Nephron progenitor cell (in vitro differentiated cells): Measurements from ENCODE around the gene PRSS23.
A peak's percentile ranks its signal among the peaks of the same experiment; 100 is the strongest.

ENCODE experiments used
- DNase-seq: peaks from one replicate; pipeline ENCODE4 v3.0.0; 2021
- H3K27ac Mint-ChIP-seq: 2 replicates; pipeline ENCODE4 v1.8.0; 2021; ENCODE audit warnings: mild to moderate bottlenecking, moderate library complexity, mixed read lengths
- H3K27me3 Mint-ChIP-seq: 2 replicates; pipeline ENCODE4 v1.8.0; 2021; ENCODE audit warnings: mild to moderate bottlenecking, low read depth, mixed read lengths; ENCODE audit not compliant: poor library complexity
- H3K36me3 Mint-ChIP-seq: 2 replicates; pipeline ENCODE4 v1.8.0; 2021; ENCODE audit warnings: low read depth, mixed read lengths
- H3K4me1 Mint-ChIP-seq: 2 replicates; pipeline ENCODE4 v1.8.0; 2021; ENCODE audit warnings: mixed read lengths
- H3K4me3 Mint-ChIP-seq: 2 replicates; pipeline ENCODE4 v1.8.0; 2021; ENCODE audit warnings: mild to moderate bottlenecking, moderate library complexity, mixed read lengths
- H3K9me3 Mint-ChIP-seq: 2 replicates; pipeline ENCODE4 v1.8.0; 2021; ENCODE audit warnings: mild to moderate bottlenecking, moderate library complexity, mixed read lengths
- CTCF ChIP-seq: fragments of 200-600 bp; sonication (generic); IDR thresholded peaks from 2 replicates; pipeline ENCODE4 v1.5.0; 2021; ENCODE audit warnings: antibody characterized with exemption

PRSS23 gene

GRCh38 chr11:86792150-86792549 lies 8.2 kb upstream of the PRSS23 start:
- no peaks in the 10 kb centered on the region for H3K9me3 Mint-ChIP-seq
- H3K27me3 Mint-ChIP-seq, result no peaks in the 10 kb centered on the region
- peaks cover 46% of the 10 kb centered on the region for H3K4me1 Mint-ChIP-seq
- no peak for TF ChIP-seq CTCF
- no peak overlapping the region for H3K4me3 Mint-ChIP-seq
- no peak for DNase-seq
- peak overlapping the region; percentile 50 for H3K27ac Mint-ChIP-seq
- H3K36me3 Mint-ChIP-seq, result no peaks in the 10 kb centered on the region

GRCh38 chr11:86793307-86793706 lies 7.0 kb upstream of the PRSS23 start:
- Mint-ChIP-seq H3K4me3 (no peak overlapping the region), H3K27me3 (no peaks in the 10 kb centered on the region), H3K36me3 (no peaks in the 10 kb centered on the region), H3K4me1 (peaks cover 51% of the 10 kb centered on the region), H3K9me3 (no peaks in the 10 kb centered on the region), H3K27ac (peak overlapping the region; percentile 38)
- no peak for TF ChIP-seq CTCF
- no peak for DNase-seq

GRCh38 chr11:86795511-86795910 lies 4.8 kb upstream of the PRSS23 start:
- no peak overlapping the region for H3K27ac Mint-ChIP-seq

DNA sequence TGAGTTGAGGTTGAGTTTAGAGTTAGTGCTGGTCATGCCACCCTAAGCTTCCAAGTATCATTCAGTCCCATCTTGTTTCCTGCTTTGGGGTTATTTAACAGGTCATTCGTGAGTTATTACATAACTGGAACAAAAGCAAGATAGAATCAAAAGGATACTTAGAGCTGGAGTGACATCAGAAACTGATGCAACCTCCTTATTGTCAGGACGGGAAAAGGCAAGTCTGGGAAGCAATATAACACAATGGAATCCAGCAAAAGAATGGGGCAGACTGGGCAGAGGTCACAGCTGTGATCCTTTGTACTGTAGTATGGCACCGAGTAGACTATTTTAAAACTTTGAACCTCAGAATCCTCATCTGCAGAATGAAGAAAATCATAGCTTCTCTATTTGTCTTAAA lies 4.4 kb upstream of the PRSS23 start:
- no peaks in the 10 kb centered on the region for H3K36me3 Mint-ChIP-seq

More at GRCh38 chr11:86795511-86795910, 4.8 kb upstream of the PRSS23 start:
- no peak for DNase-seq
- no peak for TF ChIP-seq CTCF
- no peaks in the 10 kb centered on the region for H3K36me3 Mint-ChIP-seq
- H3K4me3 Mint-ChIP-seq, result no peak overlapping the region
- H3K27me3 Mint-ChIP-seq, result no peaks in the 10 kb centered on the region
- H3K9me3 Mint-ChIP-seq, result no peaks in the 10 kb centered on the region
- H3K4me1 Mint-ChIP-seq, result peaks cover 52% of the 10 kb centered on the region

DNA sequence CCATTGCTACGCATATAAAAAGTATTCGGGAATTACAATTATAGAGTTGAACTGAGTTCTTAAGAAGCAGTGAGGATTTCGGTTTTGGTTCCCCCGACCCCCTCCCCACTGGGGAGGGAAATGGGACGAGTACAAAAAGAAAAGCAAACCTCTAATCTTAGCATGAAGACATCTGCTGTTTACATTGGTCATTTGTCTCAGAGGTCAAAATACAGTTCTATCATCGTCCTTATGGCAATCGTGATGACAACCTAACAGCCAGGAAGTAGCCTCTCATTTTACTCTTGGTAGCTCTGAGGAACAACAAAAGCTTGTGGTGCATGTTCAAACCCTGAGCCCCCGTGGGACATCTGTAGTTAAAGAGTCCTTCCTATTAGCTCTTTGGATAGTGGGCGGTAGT lies 3.2 kb upstream of the PRSS23 start:
- no peak for TF ChIP-seq CTCF
- no peak overlapping the region for H3K4me3 Mint-ChIP-seq
- H3K9me3 Mint-ChIP-seq, result no peaks in the 10 kb centered on the region
- no peak overlapping the region for H3K27ac Mint-ChIP-seq
- H3K36me3 Mint-ChIP-seq, result no peaks in the 10 kb centered on the region
- peaks cover 5% of the 10 kb centered on the region for H3K27me3 Mint-ChIP-seq
- no peak for DNase-seq
- peaks cover 50% of the 10 kb centered on the region for H3K4me1 Mint-ChIP-seq

More for the DNA sequence above, 4.4 kb upstream of the PRSS23 start:
- Mint-ChIP-seq H3K4me1 (peaks cover 50% of the 10 kb centered on the region), H3K9me3 (no peaks in the 10 kb centered on the region), H3K4me3 (no peak overlapping the region), H3K27me3 (peaks cover 3% of the 10 kb centered on the region), H3K27ac (no peak overlapping the region)
- no peak for TF ChIP-seq CTCF
- no peak for DNase-seq

DNA sequence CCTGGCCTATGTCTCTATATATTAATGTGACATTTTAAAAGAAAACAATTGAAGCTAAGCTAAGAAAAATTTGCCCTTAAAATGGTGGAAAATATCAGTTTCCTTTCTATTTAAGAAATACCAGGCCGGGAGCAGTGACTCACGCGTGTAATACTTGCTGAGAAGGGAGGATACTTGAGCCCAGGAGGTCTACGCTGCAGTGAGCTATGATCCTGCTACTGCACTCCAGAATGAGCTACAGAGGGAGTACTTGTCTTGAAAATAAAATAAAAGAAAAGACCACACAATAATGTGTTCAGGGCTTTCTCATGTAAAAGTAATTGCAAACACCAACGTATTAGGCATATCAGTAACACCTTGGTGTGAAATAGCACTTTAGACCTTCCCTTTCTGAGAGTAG lies 1.4 kb upstream of the PRSS23 start:
- TF ChIP-seq CTCF, result no peak
- no peak for DNase-seq
- no peaks in the 10 kb centered on the region for H3K36me3 Mint-ChIP-seq
- peaks cover 5% of the 10 kb centered on the region for H3K27me3 Mint-ChIP-seq
- peak overlapping the region; percentile 84 for H3K4me3 Mint-ChIP-seq
- no peaks in the 10 kb centered on the region for H3K9me3 Mint-ChIP-seq
- H3K27ac Mint-ChIP-seq, result no peak overlapping the region
- peaks cover 55% of the 10 kb centered on the region for H3K4me1 Mint-ChIP-seq
